Lung microvascular endothelial cell (primary cell): ENCODE measurements around the gene RAMP2. TPM values are rescaled to one million over a fixed set of nuclear protein-coding genes. Genes with fewer than 3 reads are reported as not detected.
A peak's percentile ranks its signal among the peaks of the same experiment; 100 is the strongest.
"Not testable (repeated sequence)": the region's sequence is repeated elsewhere in the genome, so short reads cannot be mapped to it uniquely, and the experiment has no call there.

Source experiments
- DNase-seq, 2 donors: peaks; one replicate each; pipeline versions ENCODE4 v3.0.0 to v3.0.0-alpha.2; 2010; ENCODE audit warnings: low read depth in 2 of 2
- total RNA-seq: library from RNA; depleted of rRNA; stranded (reverse); fragments of >200 nt; gene quantifications from 2 replicates; pipeline ENCODE4 v1.2.1, GENCODE V29; 2014

Gene RAMP2
- 12.9 and 36.3 TPM in 2 replicates for total RNA-seq

DNA sequence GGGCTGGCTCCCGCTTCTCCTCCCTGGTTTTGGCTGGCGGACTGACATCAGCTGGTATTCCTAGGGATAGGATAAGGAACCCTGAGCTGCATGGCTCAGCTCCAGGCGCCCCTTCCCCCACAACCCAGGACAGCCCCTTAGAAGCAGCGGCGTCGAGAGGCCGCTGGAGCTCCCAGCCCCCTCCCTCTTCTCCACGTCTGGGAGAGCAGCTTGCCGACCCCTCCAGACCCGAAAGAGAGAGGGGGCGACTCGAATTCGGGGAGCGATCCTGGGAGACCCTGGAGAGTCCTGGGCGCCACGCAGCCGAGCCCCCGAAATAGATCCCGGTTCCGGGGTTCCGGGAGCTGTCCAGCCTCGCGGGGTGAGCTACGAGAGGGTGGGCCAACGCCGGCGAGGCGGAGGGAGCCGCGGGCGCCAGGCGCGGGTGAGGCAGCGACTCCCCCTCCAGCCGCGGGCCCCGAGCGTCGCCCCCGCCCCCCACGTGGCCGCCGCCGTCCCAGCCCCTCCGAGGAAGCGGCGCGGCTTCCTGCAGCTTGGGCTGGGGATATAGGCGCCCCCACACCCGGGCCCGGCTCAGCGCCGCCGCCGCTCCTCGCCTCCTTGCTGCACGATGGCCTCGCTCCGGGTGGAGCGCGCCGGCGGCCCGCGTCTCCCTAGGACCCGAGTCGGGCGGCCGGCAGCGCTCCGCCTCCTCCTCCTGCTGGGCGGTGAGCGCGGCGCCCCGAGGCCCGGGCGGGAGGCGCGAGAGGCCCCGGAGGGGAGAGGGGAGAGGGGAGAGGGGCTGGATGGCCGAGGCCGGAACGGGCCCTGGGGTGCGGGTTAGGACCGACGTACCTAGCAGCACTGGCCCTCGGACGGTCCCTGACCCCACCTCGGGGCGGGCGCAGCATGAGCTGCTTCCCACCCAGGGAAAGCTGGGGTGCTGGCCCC, at the start of gene RAMP2:
TSS of gene RAMP2 (plus strand) at position 576 of the 930 bp plus-strand sequence. CDS start at position 611, 35 bp downstream.
- peak; percentile 28 to 31 for DNase-seq

- DNase-seq, result peak; percentile 83 to 90
Observed at GRCh38 chr17:42720996-42721583, 39.9 kb upstream of the RAMP2 start.

GRCh38 chr17:42723636-42724035, 37.4 kb upstream of the RAMP2 start:
- DNase-seq, result no peak

- no peak for DNase-seq
Observed at GRCh38 chr17:42725143-42725542, 35.9 kb upstream of the RAMP2 start.

DNA sequence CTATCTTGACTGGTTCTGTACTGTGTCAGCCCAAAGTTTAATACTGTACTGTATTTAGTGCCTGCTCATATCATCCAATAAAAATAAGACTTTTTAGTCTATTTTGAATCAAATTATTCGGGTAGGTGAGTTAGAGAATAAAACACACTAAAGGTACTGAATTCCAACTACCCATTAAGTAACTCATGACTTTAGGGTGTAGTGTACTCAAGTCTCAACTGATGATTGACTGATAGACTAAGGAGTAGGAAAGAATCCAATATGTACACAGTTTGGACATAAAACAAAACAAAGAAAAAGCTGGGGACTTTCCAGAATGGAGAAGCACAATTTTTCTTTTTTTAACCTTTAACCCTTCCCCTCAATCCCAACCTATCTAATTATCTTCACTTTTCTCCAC, 20.3 kb upstream of the RAMP2 start:
- no peak for DNase-seq

DNA sequence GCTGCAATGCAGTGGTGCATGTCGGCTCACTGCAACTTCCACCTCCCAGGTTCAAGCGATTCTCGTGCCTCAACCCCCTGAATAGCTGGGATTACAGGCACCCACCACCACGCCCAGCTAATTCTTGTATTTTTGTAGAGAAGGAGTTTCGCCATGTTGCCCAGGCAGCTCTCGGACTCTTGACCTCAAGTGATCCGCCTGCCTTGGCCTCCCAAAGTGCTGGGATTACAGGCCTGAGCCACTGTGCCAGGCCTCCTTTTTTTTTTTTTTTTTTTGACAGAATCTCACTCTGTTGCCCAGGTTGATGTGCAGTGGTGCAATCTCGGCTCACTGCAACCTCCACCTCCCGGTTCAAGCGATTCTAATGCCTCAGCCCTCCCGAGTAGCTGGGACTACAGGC, 18.1 kb upstream of the RAMP2 start:
- DNase-seq, result not testable (repeated sequence)

DNA sequence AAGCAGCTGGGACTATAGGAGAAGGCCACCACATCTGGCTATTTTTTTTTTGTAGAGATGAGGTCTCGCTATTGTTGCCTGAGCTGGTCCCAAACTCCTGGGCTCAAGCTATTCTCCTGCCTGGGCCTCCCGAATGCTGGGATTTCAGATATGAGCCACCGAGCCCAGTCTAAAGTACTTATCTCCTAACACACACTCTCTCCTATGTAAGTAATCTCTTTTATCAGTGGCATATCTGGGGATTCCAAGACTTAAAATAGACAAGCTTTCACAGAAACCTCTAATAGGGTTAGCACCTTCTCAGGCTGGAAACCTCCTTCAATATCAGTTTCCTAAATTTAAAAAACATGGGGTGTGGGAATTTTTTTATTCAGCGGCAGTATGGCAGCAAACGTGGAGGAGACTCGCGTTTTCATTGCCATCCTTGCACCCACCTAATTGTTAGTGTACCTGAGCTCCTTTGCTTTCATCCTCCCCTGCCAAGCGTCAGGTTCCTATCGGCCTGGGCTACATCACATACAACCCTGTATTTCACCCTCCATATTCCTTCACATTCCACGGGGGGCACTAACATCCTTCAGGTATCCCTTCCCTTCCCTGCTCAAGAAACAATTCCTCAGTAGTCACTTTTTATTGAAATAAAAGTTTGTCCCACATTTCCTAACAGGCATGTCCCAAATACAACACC, 17.3 kb upstream of the RAMP2 start:
- peak; percentile 17 to 52 for DNase-seq

DNA sequence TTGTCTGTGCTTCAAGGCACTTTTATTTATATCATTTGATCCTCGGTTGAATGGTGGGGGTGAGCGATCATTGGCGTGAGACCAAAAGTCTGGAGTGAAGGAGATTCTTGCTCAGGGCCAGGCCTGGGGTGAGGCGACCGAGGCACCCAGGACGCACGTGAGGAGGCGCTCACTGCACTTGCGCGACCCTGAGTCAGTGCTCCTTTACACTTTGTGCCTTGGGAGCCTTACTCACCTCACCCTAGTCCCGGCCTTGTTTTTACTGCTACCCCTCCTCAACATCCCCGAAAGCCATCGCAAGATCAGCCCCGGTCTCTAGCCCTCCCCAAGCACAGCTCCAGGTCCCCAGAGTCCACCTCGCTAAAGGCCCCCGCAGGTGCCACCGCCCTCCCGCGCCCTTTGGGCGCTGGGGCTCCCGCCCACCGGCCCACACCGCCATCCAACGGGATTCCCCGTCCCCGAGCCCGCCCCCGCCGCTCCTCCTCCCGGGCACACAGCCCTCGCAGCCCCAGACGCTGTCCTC, 16.7 kb upstream of the RAMP2 start:
- peak in 1 of 2 donors; percentile 46 for DNase-seq

DNA sequence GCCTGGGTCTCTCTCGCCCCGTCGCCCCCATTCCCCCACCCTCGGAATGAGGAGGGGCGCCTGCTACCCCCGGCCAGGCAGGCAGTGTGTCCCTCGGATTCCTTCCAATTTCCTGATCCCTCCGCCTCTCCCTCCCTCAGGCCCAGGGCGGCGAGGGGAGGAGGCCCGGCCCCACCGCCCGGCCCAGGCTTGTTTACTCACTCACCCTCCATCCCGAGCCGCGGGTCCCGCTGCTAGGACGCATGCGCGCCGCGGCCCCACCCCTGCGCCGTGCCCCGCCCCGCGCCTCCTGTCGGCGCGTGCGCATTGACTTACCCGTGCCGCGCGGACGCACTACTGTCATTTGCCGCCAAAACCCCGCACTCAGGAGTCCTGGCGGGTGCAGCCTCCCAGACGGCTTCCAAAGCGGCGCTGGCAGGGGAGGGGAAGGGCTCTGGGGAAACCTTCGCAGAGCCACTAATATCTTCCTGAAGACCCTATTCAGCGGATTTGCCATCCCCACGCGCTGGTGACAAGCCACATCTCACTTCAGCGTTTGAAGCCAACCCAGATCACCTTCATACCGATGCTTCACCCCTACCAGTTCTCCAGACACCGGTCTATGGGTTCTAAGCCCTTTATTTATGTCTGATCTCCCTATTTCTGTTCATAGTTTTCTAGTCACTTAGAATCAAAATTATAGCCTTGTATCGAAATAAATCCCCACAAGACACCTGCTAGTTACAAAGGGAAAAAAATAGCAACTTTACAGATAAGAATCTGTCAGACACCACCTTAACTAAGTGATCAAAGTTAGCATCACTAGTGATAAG, 16.0 kb upstream of the RAMP2 start, which contains the start of gene EZH1:
TSS of gene EZH1 (minus strand) at position 235 of the 812 bp plus-strand sequence. CDS start 16,099 bp downstream, outside the sequence.
- peak; percentile 93 to 96 for DNase-seq

- DNase-seq, result peak in 1 of 2 donors; percentile 42
Observed at GRCh38 chr17:42748202-42748907, 12.7 kb upstream of the RAMP2 start.

- no peak for DNase-seq
Observed at GRCh38 chr17:42748908-42749798, 11.9 kb upstream of the RAMP2 start.

GRCh38 chr17:42750739-42751344, 10.2 kb upstream of the RAMP2 start:
- DNase-seq, result peak in 1 of 2 donors; percentile 74

- DNase-seq, result peak in 1 of 2 donors; percentile 43
Observed at GRCh38 chr17:42751628-42752027, 9.4 kb upstream of the RAMP2 start.

DNA sequence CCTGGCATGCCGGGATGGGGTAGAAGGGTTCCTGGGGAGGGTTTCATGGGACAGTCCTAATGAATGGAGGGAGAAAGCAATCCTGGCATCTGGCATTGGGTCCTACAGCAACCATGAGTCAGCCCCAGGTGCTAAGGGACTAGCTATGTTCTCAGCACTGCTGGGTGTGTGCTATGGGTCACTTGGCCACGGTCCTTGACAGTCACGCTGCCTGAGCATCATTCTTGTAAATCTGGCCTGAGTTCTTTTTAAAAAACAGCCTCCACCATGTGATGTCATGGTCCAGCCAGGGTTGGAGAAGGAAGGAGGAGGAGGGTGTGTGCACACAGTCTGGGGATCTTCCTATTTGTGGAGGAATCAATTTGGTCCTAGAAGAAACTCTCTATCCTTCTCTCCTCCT, 6.2 kb upstream of the RAMP2 start:
- DNase-seq, result peak in 1 of 2 donors; percentile 45

DNA sequence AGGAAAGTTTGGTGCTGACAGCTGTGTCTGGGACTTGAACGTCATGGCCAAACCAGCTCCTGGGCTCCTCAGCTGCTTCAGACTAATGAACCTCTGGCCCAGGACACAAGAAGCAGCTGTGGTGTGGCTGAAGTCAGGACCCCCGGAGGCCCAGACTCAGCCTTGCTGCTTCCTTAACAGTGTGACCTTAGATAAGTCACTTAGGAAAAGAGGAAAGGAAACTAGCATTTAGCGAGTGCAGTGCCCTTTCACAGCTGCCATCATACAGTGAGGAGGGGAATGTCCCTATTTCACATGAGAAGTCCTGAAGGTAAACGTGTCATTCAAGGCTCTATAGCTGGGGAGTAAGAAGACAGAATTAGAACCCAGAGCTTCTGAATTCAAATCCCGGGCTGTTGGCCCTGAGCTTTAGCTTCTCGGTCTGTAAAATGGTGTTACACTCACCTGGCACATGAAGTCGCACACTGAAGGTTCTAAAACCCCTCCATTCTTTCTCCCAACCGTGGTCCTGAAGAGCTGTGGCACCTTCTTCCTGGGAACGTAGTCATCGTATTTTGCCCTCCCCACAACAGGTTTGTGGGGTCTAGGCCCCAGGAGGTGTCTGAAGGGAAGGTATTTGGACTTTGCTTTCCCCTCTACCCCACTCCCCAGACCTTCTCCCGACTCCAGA, 910 bp upstream of the RAMP2 start:
- DNase-seq, result peak in 1 of 2 donors; percentile 38

DNA sequence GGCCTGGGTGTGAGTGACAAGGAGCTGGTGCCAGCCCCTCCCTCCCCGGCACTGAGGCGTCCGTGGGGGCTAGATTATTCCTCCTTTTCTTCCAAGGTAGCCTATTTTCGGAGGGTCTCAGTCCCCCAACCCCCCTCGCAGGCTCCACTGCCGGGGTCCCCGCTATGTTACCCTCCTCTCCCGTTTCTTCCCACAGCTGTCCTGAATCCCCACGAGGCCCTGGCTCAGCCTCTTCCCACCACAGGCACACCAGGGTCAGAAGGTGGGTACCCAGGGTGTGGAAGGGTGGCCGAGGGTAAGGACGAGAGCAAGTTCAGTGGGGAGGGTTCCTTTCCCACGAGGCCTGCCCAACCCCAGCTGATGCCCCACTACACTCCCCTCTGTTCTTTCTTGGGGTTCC, 611 bp downstream of the RAMP2 start:
- DNase-seq, result no peak

- DNase-seq, result no peak
Observed at GRCh38 chr17:42766124-42766523, 5.1 kb downstream of the RAMP2 start.

DNA sequence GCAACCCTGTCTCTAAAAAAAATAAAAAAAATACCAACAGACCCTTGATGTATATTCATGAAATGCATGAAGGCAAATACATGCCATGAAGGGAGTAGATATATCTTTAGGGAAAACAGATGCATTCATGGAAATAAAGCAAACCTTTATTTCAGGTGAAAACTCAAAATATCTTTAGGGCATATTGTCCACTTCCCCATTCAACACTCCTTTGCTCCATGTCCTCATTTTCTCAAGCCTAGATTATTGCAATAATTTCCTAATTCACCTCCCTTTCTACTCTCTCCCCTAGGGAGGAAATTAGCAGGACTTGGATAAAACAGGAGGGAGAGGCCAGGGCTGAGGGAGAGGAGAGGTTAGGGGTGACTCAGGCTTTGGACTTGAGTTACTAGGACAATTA, 6.5 kb downstream of the RAMP2 start:
- no peak for DNase-seq
